GM12878 (cell line): Measurements from ENCODE around the gene ATG5. TPM values are rescaled to one million over a fixed set of nuclear protein-coding genes. Genes with fewer than 3 reads are reported as not detected.

Source experiments
- ATAC-seq: fragments of 200-7000 bp; cut with Tn5 transposase; 3 replicates; pipeline ENCODE4 v1.9.1; 2020; ENCODE audit warnings: mild to moderate bottlenecking, moderate library complexity
- BruUV-seq: library from RNA; stranded (reverse); fragments of 400-500 nt; replicated peaks from 2 replicates; lab custom pipeline; 2021; lab: Mats Ljungman, UMichigan
- CTCF ChIA-PET: fragments of 300-600 bp; sonication (Branson Sonifier 250); formaldehyde crosslinking; extraction: SDS; loops from one replicate; lab custom pipeline; 2021; ENCODE audit warnings: inconsistent platforms; lab: Yijun Ruan, JAX
- POLR2A ChIA-PET: fragments of 350-600 bp; formaldehyde crosslinking; extraction: SDS; loops from one replicate; lab custom pipeline; 2021; ENCODE audit warnings: inconsistent platforms; lab: Charles Lee
- RAD21 ChIA-PET: fragments of 300-600 bp; sonication (Branson Sonifier 250); formaldehyde crosslinking; loops from one replicate; lab custom pipeline; 2023; ENCODE audit warnings: antibody characterized with exemption; ENCODE audit not compliant: unreplicated experiment; lab: Charles Lee
- SMC1A ChIA-PET: fragments of 300-600 bp; sonication (Branson Sonifier 250); formaldehyde crosslinking; loops from one replicate; lab custom pipeline; 2023; ENCODE audit not compliant: unreplicated experiment, uncharacterized antibody; lab: Charles Lee
- DNase-seq: peaks from one replicate; pipeline ENCODE4 v3.0.0-alpha.2; 2011; ENCODE audit warnings: low read depth, low spot score
- FAIRE-seq: peaks from 3 replicates; lab custom pipeline; 2011; peaks lifted over from hg19 to GRCh38; lab: Jason Lieb, UNC
- H2AFZ ChIP-seq: 2 replicates; pipeline ENCODE4 v1.6.0; 2011; ENCODE audit warnings: low read depth, low read length, control low read depth; ENCODE audit not compliant: control insufficient read depth
- H3K27ac ChIP-seq: 2 replicates; pipeline ENCODE4 v1.5.1; 2011; ENCODE audit warnings: control low read depth; ENCODE audit not compliant: control insufficient read depth, insufficient read depth
- H3K27me3 ChIP-seq, 2 experiments: replicated peaks in 1 of 2; 2 replicates each; pipeline versions ENCODE4 v1.6.0 to v1.6.1; 2011; ENCODE audit warnings: low read length in 1 of 2; ENCODE audit not compliant: control insufficient read depth in 2 of 2, insufficient read depth in 2 of 2
- H3K36me3 ChIP-seq, 2 experiments: 2 replicates each; pipeline ENCODE4 v1.5.1; 2011; ENCODE audit warnings: low read length in 1 of 2; ENCODE audit not compliant: control insufficient read depth in 2 of 2, insufficient read depth in 2 of 2
- H3K4me1 ChIP-seq: 2 replicates; pipeline ENCODE4 v1.6.1; 2011; ENCODE audit warnings: mild to moderate bottlenecking, low read length, moderate library complexity, mixed read lengths; ENCODE audit not compliant: control insufficient read depth, insufficient read depth
- H3K4me2 ChIP-seq: 2 replicates; pipeline ENCODE4 v1.6.0; 2011; ENCODE audit warnings: control low read depth; ENCODE audit not compliant: control insufficient read depth, insufficient read depth
- H3K4me3 ChIP-seq: fragments of 200-600 bp; sonication (generic); 2 replicates; pipeline ENCODE4 v1.5.1; 2016
- H3K79me2 ChIP-seq: 2 replicates; pipeline ENCODE4 v1.6.0; 2011; ENCODE audit warnings: low read length; ENCODE audit not compliant: control insufficient read depth, insufficient read depth
- H3K9ac ChIP-seq: 2 replicates; pipeline ENCODE4 v1.8.0; 2011; ENCODE audit warnings: low read length, control low read depth, mixed read lengths; ENCODE audit not compliant: control insufficient read depth, insufficient read depth
- H3K9me3 ChIP-seq: replicated peaks from 3 replicates; pipeline ENCODE4 v1.5.1; 2011; ENCODE audit warnings: mild to moderate bottlenecking, low read length; ENCODE audit not compliant: control insufficient read depth, insufficient read depth
- H4K20me1 ChIP-seq: 2 replicates; pipeline ENCODE4 v1.6.0; 2011; ENCODE audit not compliant: control insufficient read depth, insufficient read depth
- BHLHE40 ChIP-seq, 2 experiments: fragments of 450-650 bp in 1 of 2; IDR thresholded peaks; 2 replicates each; pipeline ENCODE4 v1.6.1; 2011 to 2017; ENCODE audit warnings: low read depth in 2 of 2, borderline replicate concordance in 1 of 2, improper control_type of control experiment in 1 of 2, low read length in 1 of 2, mild to moderate bottlenecking in 1 of 2
- HDAC2 ChIP-seq: fragments of 200-600 bp; sonication (generic); IDR thresholded peaks from 2 replicates; pipeline ENCODE4 v1.6.1; 2017
- KLF5 ChIP-seq: fragments of 450-650 bp; IDR thresholded peaks from 2 replicates; pipeline ENCODE4 v1.6.1; 2014; ENCODE audit warnings: mild to moderate bottlenecking; ENCODE audit not compliant: partially characterized antibody
- MTA2 ChIP-seq: fragments of 450-650 bp; IDR thresholded peaks from 2 replicates; pipeline ENCODE4 v1.6.1; 2016; ENCODE audit warnings: low read depth, mild to moderate bottlenecking, moderate library complexity
- RAD21 ChIP-seq: IDR thresholded peaks from 2 replicates; pipeline ENCODE4 v1.6.1; 2011; ENCODE audit warnings: mild to moderate bottlenecking, low read depth, low read length, moderate library complexity; ENCODE audit not compliant: insufficient read depth
- SMAD1 ChIP-seq: fragments of 450-650 bp; IDR thresholded peaks from 2 replicates; pipeline ENCODE4 v1.6.1; 2018; ENCODE audit warnings: mild to moderate bottlenecking, low read depth; ENCODE audit not compliant: partially characterized antibody
- WGBS: methylation state at CpG from one replicate; pipeline ENCODE4 v1.1.6; 2016; ENCODE audit warnings: low lambda C conversion rate; ENCODE audit not compliant: insufficient replicate concordance, insufficient coverage; ENCODE audit errors: missing lambda C conversion rate; 5-methylcytosine and 5-hydroxymethylcytosine counted together
- in situ Hi-C: fragments of 300-500 bp; cut with MboI; formaldehyde crosslinking; loops from 9 replicates; pipeline ENCODE4 v1.14.3; 2018; ENCODE audit warnings: mixed read lengths
- intact Hi-C: fragments of 100-400 bp; cut with micrococcal nuclease; formaldehyde crosslinking; loops from one replicate; pipeline ENCODE4 v1.14.2; 2022; ENCODE audit not compliant: unreplicated experiment
- polyA plus RNA-seq, 11 experiments: library from polyadenylated mRNA; depleted of rRNA in 4 of 11; unstranded in 6 of 11; stranded (reverse) in 5 of 11; fragments of >200 nt; fragmentation: Nextera tagmentation in 4 of 11; fragmentation: Illumina TruSeq in 1 of 11; extraction: Ambion mirVana in 4 of 11; extraction: Trizol in 1 of 11; gene quantifications; 1 replicate in 1 of 11; 2 replicates in 10 of 11; pipeline versions ENCODE4 v1.2.1 to v1.2.3, GENCODE V29; 2011 to 2016; ENCODE audit warnings: inconsistent platforms in 2 of 11, missing spikeins in 2 of 11, low read depth in 1 of 11
- total RNA-seq, 4 experiments: library from RNA; depleted of rRNA in 3 of 4; stranded (reverse); fragments of >200 nt in 3 of 4; fragmentation: Illumina TruSeq in 1 of 4; extraction: Trizol in 1 of 4; gene quantifications; 2 replicates each; pipeline versions ENCODE4 v1.2.1 to v1.2.3, GENCODE V29; 2013 to 2021
- TF ChIP-seq, protein P1 (sequence below): fragments of 150-350 bp; IDR thresholded peaks from 2 replicates; pipeline ENCODE4 v1.6.1; 2014; ENCODE audit warnings: mild to moderate bottlenecking, low read depth, low read length

The ATG5 gene
- total and polyA plus RNA-seq, 10 of the 15 experiments (the other 5 are each of a cell fraction or from before 2014, with no cell fraction given) = 12.9 to 51.8 (median 23.9) TPM

- ChIA-PET SMC1A (interaction anchor here (1.0 to 1.4 kb wide), 2 partner anchors 25 to 84 kb away, joined by 3 read pairs; no protein-coding TSS in a partner anchor), RAD21 (interaction anchor here (0.8 to 1.7 kb wide), 6 partner anchors 9 to 45 kb away, joined by 3 to 4 read pairs (median 3); no protein-coding TSS in a partner anchor), POLR2A (no interaction called here), CTCF (interaction anchor here (1.4 kb wide), 1 partner anchor 86 kb away, joined by 3 read pairs; no protein-coding TSS in a partner anchor)
- ATAC-seq (peak; percentile 44), FAIRE-seq (peak; percentile 44), DNase-seq (no peak)
- H2AFZ ChIP-seq = peak overlapping the region; percentile 68
- no peak overlapping the region for H3K9ac ChIP-seq
- TF ChIP-seq MTA2 (no peak), KLF5 (no peak), HDAC2 (no peak), RAD21 (no peak), SMAD1 (no peak), BHLHE40 (IDR thresholded peaks at IDR 0.05; ENCODE audit: borderline replicate concordance in 1 of 2, low read depth in 2 of 2, low read length in 1 of 2) (no peak)
- TF ChIP-seq, protein P1, sequence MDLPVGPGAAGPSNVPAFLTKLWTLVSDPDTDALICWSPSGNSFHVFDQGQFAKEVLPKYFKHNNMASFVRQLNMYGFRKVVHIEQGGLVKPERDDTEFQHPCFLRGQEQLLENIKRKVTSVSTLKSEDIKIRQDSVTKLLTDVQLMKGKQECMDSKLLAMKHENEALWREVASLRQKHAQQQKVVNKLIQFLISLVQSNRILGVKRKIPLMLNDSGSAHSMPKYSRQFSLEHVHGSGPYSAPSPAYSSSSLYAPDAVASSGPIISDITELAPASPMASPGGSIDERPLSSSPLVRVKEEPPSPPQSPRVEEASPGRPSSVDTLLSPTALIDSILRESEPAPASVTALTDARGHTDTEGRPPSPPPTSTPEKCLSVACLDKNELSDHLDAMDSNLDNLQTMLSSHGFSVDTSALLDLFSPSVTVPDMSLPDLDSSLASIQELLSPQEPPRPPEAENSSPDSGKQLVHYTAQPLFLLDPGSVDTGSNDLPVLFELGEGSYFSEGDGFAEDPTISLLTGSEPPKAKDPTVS = no peak
- H3K4me1 ChIP-seq = peaks cover 38% of the 10 kb centered on the region
- H3K27me3 ChIP-seq = no peaks in the 10 kb centered on the region
- H3K36me3 ChIP-seq = no peaks in the 10 kb centered on the region
- no peaks in the 10 kb centered on the region for H4K20me1 ChIP-seq
- intact Hi-C loops (no loop called here), in situ Hi-C loops (no loop called here)
- WGBS = 8% methylated on average over 6 of the region's 6 CpGs
- BruUV-seq = no TSS peak
- H3K27ac ChIP-seq = no peak overlapping the region
- no peaks in the 10 kb centered on the region for H3K79me2 ChIP-seq
- H3K9me3 ChIP-seq = no peaks in the 10 kb centered on the region
- H3K4me3 ChIP-seq = no peak overlapping the region
- H3K4me2 ChIP-seq = peak overlapping the region; percentile 35; the same call in 1 of the 2 replicates
These were observed 187.4 kb downstream of the ATG5 start for GRCh38 chr6:106138151-106138550.
